ENCODE data around the gene ACMSD.
"Not testable (repeated sequence)": the region's sequence is repeated elsewhere in the genome, so short reads cannot be mapped to it uniquely, and the experiment has no call there.

The ACMSD gene

DNA sequence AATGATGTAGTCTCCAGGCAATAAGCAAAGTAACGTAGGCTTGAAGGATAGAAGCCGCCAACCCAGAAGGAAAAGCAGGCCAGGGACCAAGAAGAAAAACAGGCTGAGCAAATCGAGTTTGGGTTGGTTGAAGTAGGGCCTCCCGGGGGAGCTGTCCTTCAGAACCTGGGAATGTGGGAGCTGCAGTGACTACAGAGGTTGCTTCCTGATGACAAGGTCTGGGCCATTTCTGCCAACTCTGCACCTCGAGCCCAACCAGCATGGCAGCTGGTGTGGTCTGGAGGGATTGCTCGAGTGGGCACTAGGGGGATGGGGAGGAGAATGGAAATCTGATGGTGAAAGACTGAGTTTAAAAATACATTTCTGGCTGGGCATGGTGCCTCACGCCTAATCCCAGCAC, 14.1 kb downstream of the ACMSD start:
- DNase-seq (ENCODE audit: low spot score): no peak

DNA sequence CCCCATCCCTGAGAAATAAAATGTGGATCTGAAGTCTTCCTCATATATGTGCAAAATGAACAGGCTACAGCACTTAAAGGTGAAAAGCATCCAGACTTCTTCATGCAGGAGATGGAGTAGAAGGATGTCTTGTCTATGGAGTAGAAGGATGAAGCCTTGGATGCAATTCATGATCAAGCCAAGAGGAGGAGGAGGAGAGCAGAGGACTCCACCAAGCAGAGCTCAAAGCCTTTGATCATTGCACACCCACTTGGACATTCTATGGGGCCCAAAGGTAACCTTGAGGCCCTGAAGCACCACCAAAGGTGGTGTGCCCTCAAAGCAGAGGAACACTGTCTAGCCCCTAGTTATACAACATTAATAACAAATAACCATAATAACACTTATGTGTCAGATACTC, 17.3 kb downstream of the ACMSD start:
- DNase-seq (ENCODE audit: low spot score): no peak

DNA sequence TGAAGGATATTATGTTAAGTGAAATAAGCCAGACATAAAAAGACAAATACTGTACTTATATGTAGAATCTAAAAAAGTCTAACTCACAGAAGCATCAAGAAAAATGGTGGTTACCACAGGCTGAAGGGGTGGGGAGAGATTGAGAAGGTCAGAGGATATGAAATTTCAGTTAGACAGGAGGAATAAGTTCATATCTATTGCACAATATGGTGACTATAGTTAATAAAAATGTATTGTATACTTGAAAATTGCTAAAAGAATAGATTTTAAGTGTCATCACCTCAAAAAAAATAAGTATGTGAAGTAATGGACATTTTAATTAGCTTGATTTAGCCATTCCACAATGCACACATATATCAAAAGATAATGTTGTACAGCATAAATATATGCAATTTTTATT, 19.8 kb downstream of the ACMSD start:
- no peak for DNase-seq (ENCODE audit: low spot score)

DNA sequence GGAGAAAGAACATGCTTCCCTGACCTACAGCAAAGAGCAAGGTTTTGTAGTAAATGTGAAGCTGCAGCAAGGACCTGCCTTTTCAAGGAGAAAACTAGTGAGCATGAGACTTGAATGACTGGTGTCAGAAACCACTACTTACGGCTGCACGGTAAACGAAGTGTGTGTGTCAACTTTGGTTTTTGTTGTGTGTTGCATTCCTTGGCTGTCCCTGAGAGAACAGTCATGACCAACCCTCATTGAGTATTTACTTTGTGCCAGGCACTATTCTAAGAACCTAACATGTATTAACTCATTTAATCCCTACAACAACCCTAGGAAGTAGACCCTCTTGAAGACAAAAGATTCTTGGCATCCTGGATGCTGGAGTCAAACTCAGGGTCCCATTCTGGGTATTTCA, 22.8 kb downstream of the ACMSD start:
- DNase-seq (ENCODE audit: low spot score): no peak

DNA sequence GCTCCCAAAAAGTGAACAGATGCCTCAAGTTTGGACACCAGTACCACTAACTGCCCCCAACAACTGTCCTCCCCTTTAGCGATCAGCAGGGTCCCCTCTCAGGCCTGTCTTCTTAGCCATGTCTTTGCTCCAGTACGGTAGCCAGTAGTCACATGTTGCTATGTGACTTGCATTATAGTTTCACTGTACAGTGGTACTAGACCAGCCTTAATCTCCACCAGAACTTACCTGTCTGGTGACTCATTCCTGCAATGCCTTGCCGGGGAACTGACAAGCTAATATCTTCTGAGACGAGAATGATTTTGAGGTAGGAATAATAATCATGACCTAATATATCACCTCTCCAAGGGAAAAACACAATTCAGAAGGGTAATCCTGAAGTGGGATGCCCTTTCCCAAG, 23.7 kb downstream of the ACMSD start:
- no peak for DNase-seq (ENCODE audit: low spot score)

DNA sequence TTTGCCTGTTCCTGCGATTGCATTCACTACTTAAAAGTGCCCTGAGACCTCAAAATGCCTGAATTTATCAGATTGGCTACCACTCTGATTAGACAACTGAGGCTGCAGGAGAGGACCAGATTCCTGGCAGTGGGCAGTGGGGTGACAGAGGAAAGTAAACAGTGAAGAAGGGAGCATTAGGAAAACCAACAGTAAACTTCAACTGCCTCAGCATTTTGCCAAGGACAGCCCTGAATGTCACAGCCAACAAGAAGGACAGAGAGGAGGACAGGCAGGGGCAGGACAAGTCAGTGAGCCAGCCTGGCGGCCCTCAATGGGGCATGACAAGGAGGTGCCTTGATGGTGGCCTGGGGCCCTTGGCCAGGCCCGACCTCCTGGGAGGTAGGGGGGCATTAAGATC, 24.3 kb downstream of the ACMSD start:
- DNase-seq (ENCODE audit: low spot score): no peak

DNA sequence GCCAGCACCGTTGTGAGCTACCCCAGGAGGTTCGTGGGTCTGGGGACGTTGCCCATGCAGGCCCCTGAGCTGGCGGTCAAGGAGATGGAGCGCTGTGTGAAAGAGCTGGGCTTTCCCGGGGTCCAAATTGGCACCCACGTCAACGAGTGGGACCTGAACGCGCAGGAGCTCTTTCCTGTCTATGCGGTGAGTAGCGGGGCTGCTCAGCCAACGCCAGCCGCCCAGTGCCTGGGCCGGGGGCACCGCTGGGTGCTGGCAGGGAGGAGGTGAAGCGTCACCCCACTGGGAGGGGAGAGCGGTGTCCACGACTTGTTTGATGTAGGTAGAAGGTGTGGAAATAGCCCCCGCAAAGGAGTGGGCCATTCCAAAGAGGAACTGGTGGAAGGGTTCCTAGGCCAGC, 25.0 kb downstream of the ACMSD start:
- no peak for DNase-seq (ENCODE audit: low spot score)

DNA sequence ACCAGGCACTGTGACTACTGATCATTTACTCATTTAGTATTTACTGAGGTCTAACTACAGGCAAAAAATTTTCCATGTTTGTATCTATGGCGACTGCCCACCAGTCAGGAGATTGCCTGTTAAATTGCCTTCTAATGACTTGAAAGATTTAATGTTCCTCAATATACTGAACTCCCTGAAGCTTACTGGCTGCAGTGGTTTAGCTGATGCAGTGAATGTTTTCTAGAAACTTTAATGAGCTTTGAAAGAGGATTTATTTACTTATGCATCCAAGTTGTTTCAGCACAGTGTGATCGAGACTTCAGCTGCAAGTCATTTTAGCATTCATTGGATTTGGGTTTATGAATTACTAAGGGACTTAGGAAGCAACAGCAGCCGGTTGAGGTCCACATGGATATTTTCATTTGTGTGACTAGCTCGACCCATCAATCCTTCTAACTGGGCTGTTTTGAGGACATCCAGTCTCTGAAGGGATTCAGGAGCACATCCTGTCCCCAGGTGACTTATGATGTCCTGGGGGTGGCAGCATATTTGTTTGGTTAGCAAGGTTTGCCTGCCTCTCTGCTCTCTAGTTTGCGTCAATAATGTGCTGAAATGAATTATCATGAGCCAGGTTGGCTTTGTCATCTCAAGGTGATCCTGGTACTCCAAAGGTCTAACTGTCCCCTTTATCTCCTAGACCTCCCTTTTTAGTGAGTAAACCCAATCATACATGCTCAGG, 26.8 kb downstream of the ACMSD start:
- DNase-seq (ENCODE audit: low spot score): no peak

DNA sequence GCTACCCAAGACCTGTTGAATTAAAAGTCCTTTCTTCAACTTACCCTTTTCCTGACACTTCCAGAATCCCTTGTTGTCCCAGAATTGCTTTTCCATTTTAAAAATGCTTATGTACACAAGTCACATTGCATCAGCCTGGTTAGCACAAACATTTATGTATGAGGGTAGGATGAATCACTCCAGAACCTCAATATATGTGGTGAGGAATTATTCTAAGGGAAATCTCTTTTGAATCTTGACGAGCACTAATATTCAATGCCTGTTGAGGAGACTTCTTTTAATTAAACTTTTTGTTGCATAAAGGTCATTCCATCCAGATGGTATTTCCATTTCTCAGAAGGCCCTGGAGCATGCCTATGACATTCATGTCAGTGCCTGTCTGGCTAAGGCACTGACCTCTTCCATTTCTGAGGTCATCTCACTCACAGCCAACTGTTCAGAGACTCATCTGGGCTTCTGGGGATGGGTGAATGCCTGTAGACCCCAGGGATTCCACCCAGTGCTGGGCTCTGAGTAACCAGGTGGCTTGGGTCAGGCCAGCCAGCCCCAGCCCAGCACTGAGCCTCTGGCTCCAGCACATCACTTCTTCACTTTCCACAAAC, 28.2 kb downstream of the ACMSD start:
- peak; percentile 59 for DNase-seq (ENCODE audit: low spot score)

DNA sequence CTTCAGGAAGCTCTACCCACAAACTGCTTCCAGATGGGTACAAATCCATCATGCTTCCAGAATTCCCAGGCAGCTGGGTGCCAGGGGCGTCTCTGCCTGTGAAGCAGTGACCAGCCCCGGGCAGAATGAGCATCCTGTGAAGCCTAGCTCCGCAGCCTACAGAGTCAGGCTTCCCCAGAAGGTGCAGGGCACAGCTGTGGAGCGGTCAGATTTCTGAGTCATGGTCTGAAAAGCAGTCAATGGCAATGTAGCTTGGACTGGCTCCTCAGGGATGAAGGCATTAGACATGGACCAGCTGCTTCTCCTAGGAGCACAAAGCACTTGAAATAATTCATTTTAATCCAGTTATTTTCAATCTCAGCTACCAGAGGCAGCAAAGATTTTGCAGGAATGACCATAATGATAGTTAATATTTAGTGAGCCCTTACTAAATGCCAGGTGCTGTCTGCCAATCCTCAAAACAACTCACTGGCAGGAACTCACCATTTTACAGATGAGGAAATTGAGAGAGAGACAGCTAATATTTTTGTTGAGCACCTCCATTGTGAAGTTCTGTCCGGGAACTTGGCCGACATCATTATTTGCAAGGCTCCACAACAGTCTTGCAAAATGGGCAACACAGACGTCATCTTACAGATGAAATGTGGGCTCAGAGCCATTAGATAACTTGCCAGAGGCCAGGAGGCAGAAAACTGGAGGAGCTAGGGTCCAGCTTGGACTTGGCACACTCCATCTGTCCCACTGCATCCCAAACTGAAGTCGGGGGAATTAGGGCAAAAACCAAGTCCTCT, 31.7 kb downstream of the ACMSD start:
- DNase-seq (ENCODE audit: low spot score): no peak

DNA sequence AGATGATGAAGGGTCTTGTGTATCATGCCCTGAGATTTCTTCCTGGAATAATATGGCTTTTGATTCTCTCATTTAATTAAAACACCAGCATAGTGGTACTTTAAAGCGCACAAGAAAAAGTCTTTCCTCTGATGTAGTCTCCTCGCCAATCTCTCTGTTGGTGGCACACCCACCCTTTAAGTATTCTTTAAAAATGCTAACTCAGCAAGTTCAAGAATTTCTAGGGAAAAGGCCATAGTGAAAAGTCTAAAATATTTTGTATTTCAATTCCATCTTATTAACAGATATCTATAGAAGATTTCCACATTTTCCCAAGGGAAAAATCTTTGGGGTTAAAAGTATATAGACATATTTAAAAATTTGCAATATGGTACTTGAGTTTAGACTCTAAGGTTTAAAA, 34.7 kb downstream of the ACMSD start:
- no peak for DNase-seq (ENCODE audit: low spot score)

DNA sequence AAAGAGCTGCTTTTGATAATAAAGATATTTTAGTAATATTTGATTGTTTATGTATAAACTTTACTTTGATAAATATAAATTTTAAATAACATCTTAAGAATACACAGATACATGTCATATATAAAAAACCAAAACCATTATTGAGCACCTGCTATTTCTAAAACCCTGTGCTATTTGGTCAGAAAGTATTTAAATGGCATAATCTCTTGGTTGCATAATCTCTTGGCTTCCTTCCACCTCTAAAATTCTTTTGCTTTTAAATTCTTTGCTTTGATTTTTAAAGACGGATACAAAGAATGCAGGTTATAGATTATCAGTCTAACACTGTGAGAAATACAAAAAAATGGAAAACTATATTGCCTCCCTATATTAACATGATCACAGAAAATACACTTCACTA, 36.9 kb downstream of the ACMSD start:
- no peak for DNase-seq (ENCODE audit: low spot score)

DNA sequence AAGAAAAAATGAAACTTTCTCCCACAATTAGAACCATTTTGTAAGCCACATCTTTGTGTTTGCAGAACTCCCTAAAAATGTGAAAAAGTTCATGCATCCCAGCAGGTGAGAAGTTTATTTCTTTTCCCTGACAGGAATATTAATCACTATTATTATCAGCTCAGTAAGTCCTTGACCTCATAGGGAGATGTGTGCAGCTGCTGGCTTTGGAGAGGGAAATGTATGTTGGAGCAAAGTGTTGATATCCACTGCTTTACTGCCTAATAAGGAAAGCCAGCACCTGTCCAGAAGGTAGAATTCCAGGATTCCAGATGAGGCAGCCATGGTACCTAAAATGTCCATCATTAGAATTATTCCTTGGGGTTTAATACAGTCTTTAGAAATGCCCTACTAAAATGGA, 44.4 kb downstream of the ACMSD start:
- no peak for DNase-seq (ENCODE audit: low spot score)

DNA sequence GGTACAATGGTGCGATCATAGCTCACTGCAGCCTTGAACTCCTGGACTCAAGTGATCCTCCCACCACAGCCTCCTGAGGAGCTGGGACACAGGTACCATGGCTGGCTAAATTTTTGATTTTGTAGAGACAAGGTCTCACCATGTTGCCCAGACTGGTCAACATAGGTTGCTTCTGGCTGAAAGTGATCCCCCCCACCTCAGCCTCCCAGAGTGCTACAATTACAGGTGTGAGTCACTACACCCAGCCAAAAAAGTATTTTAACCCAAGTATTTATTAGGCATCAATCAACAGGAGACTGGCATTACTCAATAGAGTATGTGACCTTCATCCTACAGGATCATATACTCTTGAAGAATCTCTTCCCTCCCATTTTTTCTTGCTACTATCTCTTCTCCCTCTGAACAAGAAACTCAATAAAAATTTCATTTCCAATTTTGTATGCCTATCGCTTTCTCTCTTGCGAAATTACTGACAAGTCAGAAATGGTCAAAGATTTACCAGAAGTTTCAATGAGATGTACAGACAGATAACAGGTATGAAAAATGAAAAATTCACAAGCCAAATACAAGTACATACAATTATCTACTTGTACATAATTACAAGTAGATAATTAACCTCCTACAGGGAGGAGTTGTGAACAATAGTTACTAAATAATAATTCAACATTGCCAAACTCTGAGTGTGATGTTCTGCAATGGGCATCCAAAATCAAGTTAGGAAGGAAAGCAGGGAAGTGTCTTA, 45.3 kb downstream of the ACMSD start:
- no peak for DNase-seq (ENCODE audit: low spot score)

DNA sequence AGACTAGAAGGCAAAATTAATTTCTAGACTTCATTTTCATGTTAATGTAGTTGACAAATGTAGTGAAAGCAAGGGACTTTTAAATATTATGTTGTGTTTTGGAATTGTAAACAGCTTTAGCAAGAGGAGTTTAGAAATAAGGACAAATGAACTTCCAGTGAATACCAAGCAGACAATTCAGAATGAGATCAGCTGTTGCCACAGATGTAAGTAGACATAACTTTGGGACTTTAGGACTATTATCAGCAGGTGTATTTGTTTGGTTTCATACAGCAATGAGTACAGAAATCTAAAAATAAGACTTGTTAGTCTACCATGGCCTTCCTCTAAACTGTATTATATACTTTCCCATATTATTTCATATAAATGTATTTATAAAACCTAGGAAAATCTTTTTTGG, 46.0 kb downstream of the ACMSD start:
- no peak for DNase-seq (ENCODE audit: low spot score)

DNA sequence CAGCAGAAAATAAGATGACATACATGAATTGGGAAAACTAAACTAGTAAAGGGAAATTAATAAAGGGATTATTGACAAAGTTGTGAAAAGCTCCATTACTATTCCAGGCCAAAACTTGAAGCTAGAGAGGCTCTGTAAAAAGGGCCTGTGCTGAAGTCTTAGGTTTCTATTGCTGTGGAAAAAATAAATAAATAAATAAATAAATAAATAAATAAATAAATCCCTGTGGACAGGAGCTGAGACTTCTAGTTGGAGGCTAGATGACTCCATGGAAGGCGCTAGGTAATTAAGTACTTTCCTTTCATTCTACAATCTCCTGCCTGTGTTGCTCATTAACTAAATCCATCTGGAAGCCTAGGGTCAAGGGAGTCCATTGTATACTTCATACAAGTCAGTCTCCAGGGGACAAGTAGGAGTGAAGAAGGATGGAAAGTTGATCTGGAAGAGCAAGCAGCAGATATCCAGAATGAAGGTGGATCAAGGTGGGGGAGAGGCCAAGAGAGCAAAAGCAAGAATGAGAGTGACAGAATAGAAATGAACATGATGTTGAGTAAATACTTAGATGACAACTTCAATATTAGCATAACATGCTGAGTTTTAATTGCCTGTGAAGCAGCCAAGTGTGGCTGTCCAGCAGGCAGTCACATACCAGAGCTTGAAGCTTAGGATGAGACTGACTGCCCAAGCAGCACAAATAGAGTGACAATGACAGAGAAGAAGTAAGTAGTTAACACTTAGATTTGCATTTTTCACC, 54.0 kb downstream of the ACMSD start:
- no peak for DNase-seq (ENCODE audit: low spot score)

DNA sequence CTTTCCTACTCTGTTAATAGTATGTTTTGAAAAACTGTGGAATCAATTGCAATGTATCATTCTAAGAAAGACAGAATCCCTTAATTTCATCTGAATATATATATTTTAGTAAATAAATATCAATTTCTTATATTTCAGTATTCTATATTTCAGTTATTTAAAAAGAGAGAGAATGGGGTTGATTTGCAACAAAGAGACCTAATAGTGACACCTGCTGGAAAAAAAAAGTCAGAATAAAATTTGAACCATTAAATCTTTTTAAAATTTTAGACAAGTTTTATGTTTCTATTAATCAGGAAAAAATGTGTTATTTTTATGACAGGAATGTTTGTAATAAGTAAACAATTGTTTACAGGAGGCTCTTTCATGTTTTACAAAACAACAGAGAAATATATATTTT, 59.5 kb downstream of the ACMSD start:
- peak; percentile 23 for DNase-seq (ENCODE audit: low spot score)

DNA sequence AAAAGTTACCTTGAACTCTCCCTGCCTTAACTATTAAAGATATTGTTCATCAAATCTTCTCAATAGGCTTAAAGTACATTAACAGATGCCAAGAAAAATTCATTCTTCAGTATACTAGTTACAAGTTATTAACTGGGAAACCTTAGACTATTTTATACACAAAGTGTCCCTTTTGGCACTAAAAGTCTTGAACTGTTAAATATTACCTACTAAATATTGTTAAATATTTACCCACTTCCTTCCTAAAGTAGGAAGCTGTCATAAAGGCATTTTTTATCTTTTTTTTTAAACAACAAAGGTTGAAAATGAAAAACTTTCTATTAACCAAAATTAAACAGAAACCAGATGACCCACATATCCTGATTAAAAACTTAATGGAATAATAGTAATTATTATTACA, 60.8 kb downstream of the ACMSD start:
- no peak for DNase-seq (ENCODE audit: low spot score)

DNA sequence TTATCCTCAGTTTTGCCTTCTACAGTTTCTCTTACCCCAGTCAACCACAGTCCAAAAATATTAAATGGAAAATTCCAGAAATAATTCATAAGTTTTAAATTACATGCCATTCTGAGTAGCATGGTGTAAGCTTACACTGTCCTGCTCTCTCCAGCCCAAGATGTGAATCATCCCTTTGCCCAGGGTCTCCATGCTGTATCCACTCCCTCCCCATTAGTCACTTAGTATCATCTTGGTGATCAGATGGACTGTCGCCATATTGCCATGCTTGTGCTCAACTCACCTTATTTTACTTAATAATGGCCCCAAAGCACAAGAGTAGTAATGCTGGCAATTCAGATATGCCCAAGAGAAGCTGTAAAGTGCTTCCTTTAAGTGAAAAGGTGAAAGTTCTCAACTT, 61.7 kb downstream of the ACMSD start:
- DNase-seq (ENCODE audit: low spot score): no peak

DNA sequence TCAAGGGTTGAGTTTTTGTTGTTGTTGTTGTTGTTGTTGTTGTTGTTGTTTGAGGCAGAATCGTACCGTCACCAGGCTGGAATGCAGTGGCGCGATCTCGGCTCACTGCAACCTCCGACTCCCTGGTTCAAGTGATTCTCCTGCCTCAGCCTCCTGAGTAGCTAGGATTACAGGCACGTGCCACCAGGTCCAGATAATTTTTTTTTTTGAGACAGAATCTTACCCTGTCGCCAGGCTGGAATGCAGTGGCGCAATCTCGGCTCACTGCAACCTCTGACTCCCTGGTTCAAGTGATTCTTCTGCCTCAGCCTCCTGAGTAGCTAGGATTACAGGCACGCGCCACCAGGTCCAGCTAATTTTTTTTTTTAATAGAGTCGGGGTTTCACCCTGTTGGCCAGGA, 65.3 kb downstream of the ACMSD start:
- not testable (repeated sequence) for DNase-seq (ENCODE audit: low spot score)

DNA sequence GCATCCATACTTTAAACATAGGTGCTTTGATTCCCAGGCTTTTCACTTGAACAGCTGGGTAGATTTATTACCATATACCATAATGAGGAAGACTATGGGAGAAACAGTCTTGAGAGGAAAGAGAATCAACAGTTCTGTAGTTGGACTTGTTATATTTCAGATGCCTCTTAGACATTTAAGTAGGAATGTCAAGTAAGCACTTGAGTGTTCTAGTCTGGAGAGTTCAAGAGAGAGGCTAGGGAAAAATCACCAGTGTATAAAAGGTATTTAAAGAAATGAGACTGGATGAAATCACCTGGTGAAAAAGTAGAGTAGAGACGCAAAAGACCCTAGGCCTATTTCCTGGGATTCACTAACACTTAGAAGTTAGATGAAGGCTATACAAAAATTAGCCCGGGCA, 66.8 kb downstream of the ACMSD start:
- DNase-seq (ENCODE audit: low spot score): no peak

DNA sequence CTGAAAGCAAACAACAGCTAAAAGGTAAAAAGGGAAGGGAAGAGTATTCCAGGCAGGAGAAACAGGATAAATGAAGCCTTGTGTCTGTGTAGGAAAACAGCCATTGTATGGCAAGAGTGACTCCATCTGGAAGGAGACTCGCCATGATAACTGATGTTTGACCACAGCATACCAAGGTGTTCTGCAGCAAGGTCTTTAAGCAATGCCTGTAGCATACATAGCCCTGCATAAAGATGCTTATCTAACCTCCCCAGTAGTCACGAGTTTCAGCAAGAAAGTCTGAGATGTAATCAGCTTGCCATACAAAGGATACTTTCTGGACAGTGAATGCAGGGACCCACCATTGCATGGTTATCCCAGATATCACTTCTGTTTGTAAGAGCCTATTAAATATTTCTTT, 68.3 kb downstream of the ACMSD start:
- no peak for DNase-seq (ENCODE audit: low spot score)
